ENCODE measurements around the gene SLFNL1. TPM values are rescaled to one million over a fixed set of nuclear protein-coding genes. Genes with fewer than 3 reads are reported as not detected.
A peak's percentile ranks its signal among the peaks of the same experiment; 100 is the strongest.

The SLFNL1 gene
- total RNA-seq: 0.58 TPM
- polyA plus RNA-seq (ENCODE audit: insufficient read depth in 1 of 8, insufficient read length in 8 of 8, low replicate concordance in 1 of 8): under 1 TPM; 0.28 to 0.90 (median 0.50) TPM
- long read RNA-seq, donor 1: 0 reads
- long read RNA-seq, donor 2: 0 reads
- long read RNA-seq, donor 3: 0 reads
- long read RNA-seq, donor 4: 0 reads
- long read RNA-seq, donor 5: 0 reads
- long read RNA-seq, donor 6: 0 reads
- long read RNA-seq, donor 7: 0 reads
- long read RNA-seq, donor 8: 0 reads
- long read RNA-seq, donor 9: 0 reads
- long read RNA-seq, donor 10: 0 reads
- long read RNA-seq, donor 11: 0 reads

- Histone ChIP-seq H3K4me3 (ENCODE audit: low read length) (no peak within 1 kb of the TSS), H3K36me3 (ENCODE audit: control insufficient read depth, insufficient read depth, low read length) (peaks cover 57% of the 10 kb centered on the region), H3K9me3 (replicated peaks; ENCODE audit: control insufficient read depth, low read depth, low read length) (no peaks in the 10 kb centered on the region), H3K27ac (ENCODE audit: low read length) (peak within 1 kb of the TSS; percentile 20), H3K4me1 (ENCODE audit: control insufficient read depth, insufficient read depth, low read length) (peaks cover 11% of the 10 kb centered on the region), H3K27me3 (ENCODE audit: control insufficient read depth, insufficient read depth, low read length) (no peaks in the 10 kb centered on the region)
- DNase-seq: no peak
- 42% methylated on average over 10 of the region's 12 CpGs for WGBS (ENCODE audit: insufficient coverage)
Observed at GRCh38 chr1:41021526-41022308, at the start of gene SLFNL1. TSS of gene SLFNL1 (minus strand) at chr1:41021725. CDS start at chr1:41020660, 1,065 bp downstream.

- peaks cover 2% of the 10 kb centered on the region for H3K9me3 ChIP-seq (replicated peaks; ENCODE audit: control insufficient read depth, low read depth, low read length)
- H3K36me3 ChIP-seq (ENCODE audit: control insufficient read depth, insufficient read depth, low read length): peaks cover 25% of the 10 kb centered on the region
- no peaks in the 10 kb centered on the region for H3K4me1 ChIP-seq (ENCODE audit: control insufficient read depth, insufficient read depth, low read length)
- no CpG with 5 or more reads among the region's 5 CpGs for WGBS (ENCODE audit: insufficient coverage)
- H3K4me3 ChIP-seq (ENCODE audit: low read length): no peak overlapping the region
- no peak overlapping the region for H3K27ac ChIP-seq (ENCODE audit: low read length)
- no peaks in the 10 kb centered on the region for H3K27me3 ChIP-seq (ENCODE audit: control insufficient read depth, insufficient read depth, low read length)
- no peak for DNase-seq
Observed at GRCh38 chr1:41056907-41057306, 35.4 kb upstream of the SLFNL1 start.

DNA sequence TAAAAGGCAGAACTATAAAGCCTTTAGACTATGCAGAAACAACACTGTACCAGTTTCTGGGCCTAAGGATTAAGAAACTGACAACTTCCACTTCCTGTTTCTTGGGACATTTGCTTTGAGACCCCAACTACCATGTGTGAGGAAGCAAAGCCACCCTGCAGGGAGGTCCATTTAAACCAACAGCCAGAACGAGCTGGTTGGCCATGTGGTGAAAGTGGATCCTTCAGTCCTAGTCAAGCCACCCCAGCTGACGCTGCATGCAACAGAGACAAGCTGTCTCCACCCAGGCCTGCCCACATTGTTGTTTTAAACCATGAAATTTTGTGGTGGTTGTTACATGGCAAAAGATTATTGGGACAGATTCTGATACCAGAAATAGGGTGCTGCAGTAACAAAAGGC, 31.8 kb upstream of the SLFNL1 start:
- Histone ChIP-seq H3K9me3 (replicated peaks; ENCODE audit: control insufficient read depth, low read depth, low read length) (no peaks in the 10 kb centered on the region), H3K4me1 (ENCODE audit: control insufficient read depth, insufficient read depth, low read length) (no peaks in the 10 kb centered on the region), H3K36me3 (ENCODE audit: control insufficient read depth, insufficient read depth, low read length) (peaks cover 23% of the 10 kb centered on the region), H3K27me3 (ENCODE audit: control insufficient read depth, insufficient read depth, low read length) (no peaks in the 10 kb centered on the region), H3K4me3 (ENCODE audit: low read length) (no peak overlapping the region), H3K27ac (ENCODE audit: low read length) (no peak overlapping the region)
- 0% methylated on average over 1 of the region's 2 CpGs for WGBS (ENCODE audit: insufficient coverage)
- DNase-seq: peak; percentile 38

DNA sequence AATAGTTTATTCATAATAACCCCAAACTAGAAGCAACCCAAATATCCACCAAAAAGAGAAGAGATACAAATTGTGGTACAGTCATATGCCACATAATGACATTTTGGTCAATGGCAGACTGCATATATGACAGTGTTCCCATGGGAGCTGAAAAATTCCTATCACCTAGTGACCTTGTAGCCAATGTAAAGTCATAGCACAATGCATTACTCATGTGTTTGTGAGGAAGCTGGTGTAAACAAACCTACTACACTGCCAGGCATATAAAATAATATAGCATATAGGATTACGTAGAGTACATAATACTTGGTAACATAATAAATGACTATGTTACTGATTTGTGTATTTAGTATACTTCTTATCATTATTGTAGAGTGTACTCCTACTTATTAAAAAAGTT, 29.5 kb upstream of the SLFNL1 start:
- Histone ChIP-seq H3K36me3 (ENCODE audit: control insufficient read depth, insufficient read depth, low read length) (peaks cover 39% of the 10 kb centered on the region), H3K4me3 (ENCODE audit: low read length) (no peak overlapping the region), H3K9me3 (replicated peaks; ENCODE audit: control insufficient read depth, low read depth, low read length) (no peaks in the 10 kb centered on the region), H3K27me3 (ENCODE audit: control insufficient read depth, insufficient read depth, low read length) (no peaks in the 10 kb centered on the region), H3K4me1 (ENCODE audit: control insufficient read depth, insufficient read depth, low read length) (no peaks in the 10 kb centered on the region), H3K27ac (ENCODE audit: low read length) (no peak overlapping the region)
- no peak for DNase-seq
- no CpG with 5 or more reads among the region's 1 CpG for WGBS (ENCODE audit: insufficient coverage)

DNA sequence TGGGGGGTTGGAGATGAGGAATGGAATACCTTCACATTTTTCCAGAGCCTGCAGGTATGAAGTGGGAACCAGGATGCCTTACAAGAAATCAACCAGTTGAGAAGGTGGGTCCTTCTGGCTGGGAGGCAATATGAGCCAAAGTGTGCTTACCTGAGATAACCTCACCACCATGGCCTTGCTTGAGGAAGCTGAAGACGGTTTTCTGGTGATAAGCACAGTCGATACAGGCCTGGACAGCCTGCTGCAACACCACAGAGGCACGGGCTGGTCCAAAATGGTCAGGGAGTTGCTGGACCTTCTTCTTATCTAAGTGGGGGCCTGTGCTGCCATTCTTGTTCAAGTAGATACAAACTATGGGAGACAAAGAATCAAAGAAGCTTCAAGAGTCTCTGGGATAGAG, 27.0 kb upstream of the SLFNL1 start:
- Histone ChIP-seq H3K4me3 (ENCODE audit: low read length) (no peak overlapping the region), H3K4me1 (ENCODE audit: control insufficient read depth, insufficient read depth, low read length) (peaks cover 5% of the 10 kb centered on the region), H3K36me3 (ENCODE audit: control insufficient read depth, insufficient read depth, low read length) (peaks cover 55% of the 10 kb centered on the region), H3K27ac (ENCODE audit: low read length) (no peak overlapping the region), H3K9me3 (replicated peaks; ENCODE audit: control insufficient read depth, low read depth, low read length) (no peaks in the 10 kb centered on the region), H3K27me3 (ENCODE audit: control insufficient read depth, insufficient read depth, low read length) (no peaks in the 10 kb centered on the region)
- DNase-seq: no peak
- 100% methylated on average over 2 of the region's 3 CpGs for WGBS (ENCODE audit: insufficient coverage)

- Histone ChIP-seq H3K36me3 (ENCODE audit: control insufficient read depth, insufficient read depth, low read length) (peaks cover 64% of the 10 kb centered on the region), H3K4me3 (ENCODE audit: low read length) (no peak overlapping the region), H3K9me3 (replicated peaks; ENCODE audit: control insufficient read depth, low read depth, low read length) (no peaks in the 10 kb centered on the region), H3K27ac (ENCODE audit: low read length) (peak overlapping the region; percentile 59), H3K4me1 (ENCODE audit: control insufficient read depth, insufficient read depth, low read length) (peaks cover 5% of the 10 kb centered on the region), H3K27me3 (ENCODE audit: control insufficient read depth, insufficient read depth, low read length) (no peaks in the 10 kb centered on the region)
- WGBS (ENCODE audit: insufficient coverage): 77% methylated on average over 8 of the region's 10 CpGs
- DNase-seq: no peak
Observed at GRCh38 chr1:41046347-41046775, 24.8 kb upstream of the SLFNL1 start.

GRCh38 chr1:41045740-41046139, 24.2 kb upstream of the SLFNL1 start:
- DNase-seq: peak; percentile 72
- Histone ChIP-seq H3K27me3 (ENCODE audit: control insufficient read depth, insufficient read depth, low read length) (no peaks in the 10 kb centered on the region), H3K4me3 (ENCODE audit: low read length) (no peak overlapping the region), H3K36me3 (ENCODE audit: control insufficient read depth, insufficient read depth, low read length) (peaks cover 67% of the 10 kb centered on the region), H3K27ac (ENCODE audit: low read length) (peak overlapping the region; percentile 59), H3K9me3 (replicated peaks; ENCODE audit: control insufficient read depth, low read depth, low read length) (no peaks in the 10 kb centered on the region), H3K4me1 (ENCODE audit: control insufficient read depth, insufficient read depth, low read length) (peaks cover 5% of the 10 kb centered on the region)
- 51% methylated on average over 2 of the region's 5 CpGs for WGBS (ENCODE audit: insufficient coverage)

GRCh38 chr1:41044187-41044586, 22.7 kb upstream of the SLFNL1 start:
- no peaks in the 10 kb centered on the region for H3K9me3 ChIP-seq (replicated peaks; ENCODE audit: control insufficient read depth, low read depth, low read length)
- H3K4me3 ChIP-seq (ENCODE audit: low read length): no peak overlapping the region
- no peaks in the 10 kb centered on the region for H3K27me3 ChIP-seq (ENCODE audit: control insufficient read depth, insufficient read depth, low read length)
- H3K4me1 ChIP-seq (ENCODE audit: control insufficient read depth, insufficient read depth, low read length): peaks cover 5% of the 10 kb centered on the region
- H3K27ac ChIP-seq (ENCODE audit: low read length): no peak overlapping the region
- peaks cover 70% of the 10 kb centered on the region for H3K36me3 ChIP-seq (ENCODE audit: control insufficient read depth, insufficient read depth, low read length)
- no peak for DNase-seq
- 74% methylated on average over 2 of the region's 2 CpGs for WGBS (ENCODE audit: insufficient coverage)

GRCh38 chr1:41041614-41042270, 20.2 kb upstream of the SLFNL1 start:
- Histone ChIP-seq H3K27ac (ENCODE audit: low read length) (no peak overlapping the region), H3K36me3 (ENCODE audit: control insufficient read depth, insufficient read depth, low read length) (peaks cover 69% of the 10 kb centered on the region), H3K4me1 (ENCODE audit: control insufficient read depth, insufficient read depth, low read length) (peaks cover 5% of the 10 kb centered on the region), H3K4me3 (ENCODE audit: low read length) (no peak overlapping the region), H3K9me3 (replicated peaks; ENCODE audit: control insufficient read depth, low read depth, low read length) (no peaks in the 10 kb centered on the region), H3K27me3 (ENCODE audit: control insufficient read depth, insufficient read depth, low read length) (no peaks in the 10 kb centered on the region)
- DNase-seq: peak; percentile 54
- WGBS (ENCODE audit: insufficient coverage): 79% methylated on average over 3 of the region's 3 CpGs

- H3K4me1 ChIP-seq (ENCODE audit: control insufficient read depth, insufficient read depth, low read length): no peaks in the 10 kb centered on the region
- H3K27me3 ChIP-seq (ENCODE audit: control insufficient read depth, insufficient read depth, low read length): no peaks in the 10 kb centered on the region
- no peak overlapping the region for H3K4me3 ChIP-seq (ENCODE audit: low read length)
- no peak for DNase-seq
- H3K36me3 ChIP-seq (ENCODE audit: control insufficient read depth, insufficient read depth, low read length): peaks cover 73% of the 10 kb centered on the region
- no peak overlapping the region for H3K27ac ChIP-seq (ENCODE audit: low read length)
- H3K9me3 ChIP-seq (replicated peaks; ENCODE audit: control insufficient read depth, low read depth, low read length): no peaks in the 10 kb centered on the region
- no CpG with 5 or more reads among the region's 5 CpGs for WGBS (ENCODE audit: insufficient coverage)
Observed at GRCh38 chr1:41038110-41038509, 16.6 kb upstream of the SLFNL1 start.
